RCC 7860 (cell line): ENCODE data around the gene CFAP53.
A peak's percentile ranks its signal among the peaks of the same experiment; 100 is the strongest.

Experiments
- DNase-seq: peaks from one replicate; pipeline ENCODE4 v3.0.0-alpha.2; 2015; ENCODE audit warnings: low spot score
- FAIRE-seq: peaks from 2 replicates; lab custom pipeline; 2012; peaks lifted over from hg19 to GRCh38; lab: Jason Lieb, UNC

The CFAP53 gene

DNA sequence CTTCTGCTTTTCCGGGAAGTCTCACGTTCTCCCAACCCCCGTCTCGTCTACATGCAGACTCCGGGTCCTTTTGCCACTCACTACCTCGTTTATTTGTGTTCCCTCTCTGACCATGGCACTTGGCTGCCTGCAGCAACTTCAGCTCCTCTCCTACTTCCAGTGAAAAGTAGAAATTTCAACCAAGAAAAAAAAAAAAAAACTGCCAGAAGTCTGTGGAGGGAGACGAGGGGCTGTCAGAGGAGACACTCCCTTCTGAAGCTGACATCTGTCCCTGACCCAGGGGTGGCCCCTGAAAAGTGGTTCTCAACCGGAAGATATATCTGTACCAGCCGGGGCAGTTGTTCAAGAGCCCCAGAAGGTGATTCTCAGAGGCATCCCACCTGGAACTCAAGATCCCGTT lies 70.6 kb downstream of the CFAP53 start:
- FAIRE-seq (no peak), DNase-seq (no peak)

DNA sequence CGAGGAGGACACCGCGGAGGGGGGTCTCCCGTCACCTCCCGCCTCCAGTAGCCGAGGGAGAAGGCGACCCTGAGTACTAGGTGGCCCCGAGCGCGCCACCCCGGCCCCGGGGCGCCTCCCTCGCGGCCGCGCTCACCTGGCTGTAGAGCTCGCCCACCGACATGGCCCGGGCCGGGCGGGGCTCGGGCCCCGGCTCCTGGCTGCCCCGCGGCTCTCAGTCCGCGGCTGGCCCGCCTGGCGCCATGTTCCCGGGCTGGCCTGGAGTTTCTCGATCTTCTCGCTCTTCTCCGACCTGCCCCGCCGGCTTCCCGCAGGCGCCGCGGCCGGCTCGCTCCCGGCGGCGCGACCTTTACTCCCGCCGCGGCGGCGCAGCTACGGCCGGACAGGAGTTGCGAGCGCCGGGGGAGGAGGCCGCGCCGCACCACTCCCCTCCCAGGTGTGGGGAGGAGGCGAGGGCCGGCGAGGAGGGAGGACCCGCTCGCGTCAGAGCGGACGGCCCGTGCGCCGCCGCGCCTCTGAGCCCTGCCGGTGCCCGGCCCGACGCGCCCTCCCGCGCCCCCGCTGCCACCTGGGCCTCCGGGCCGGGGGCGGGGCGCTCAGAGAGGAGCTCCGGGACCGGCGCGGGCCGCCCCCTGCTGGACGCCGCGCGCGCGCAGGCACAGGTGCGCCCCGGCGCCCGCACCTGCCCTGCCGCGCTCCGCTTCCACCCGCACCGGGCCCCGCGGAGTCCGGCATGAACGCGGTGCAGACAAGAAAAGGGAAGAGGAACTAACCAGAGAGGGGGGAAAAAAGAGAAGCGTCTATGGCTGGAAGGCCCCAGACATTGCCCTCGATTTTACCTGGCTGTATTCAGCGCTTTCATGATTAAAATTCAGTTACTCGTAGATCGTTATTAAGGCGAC lies 71.4 kb downstream of the CFAP53 start, which contains the start of gene MYO5B:
Gene MYO5B (minus strand): TSS at position 517 of the 902 bp plus-strand sequence. CDS start 354 bp downstream, at position 163.
- DNase-seq = no peak
- FAIRE-seq = no peak

DNA sequence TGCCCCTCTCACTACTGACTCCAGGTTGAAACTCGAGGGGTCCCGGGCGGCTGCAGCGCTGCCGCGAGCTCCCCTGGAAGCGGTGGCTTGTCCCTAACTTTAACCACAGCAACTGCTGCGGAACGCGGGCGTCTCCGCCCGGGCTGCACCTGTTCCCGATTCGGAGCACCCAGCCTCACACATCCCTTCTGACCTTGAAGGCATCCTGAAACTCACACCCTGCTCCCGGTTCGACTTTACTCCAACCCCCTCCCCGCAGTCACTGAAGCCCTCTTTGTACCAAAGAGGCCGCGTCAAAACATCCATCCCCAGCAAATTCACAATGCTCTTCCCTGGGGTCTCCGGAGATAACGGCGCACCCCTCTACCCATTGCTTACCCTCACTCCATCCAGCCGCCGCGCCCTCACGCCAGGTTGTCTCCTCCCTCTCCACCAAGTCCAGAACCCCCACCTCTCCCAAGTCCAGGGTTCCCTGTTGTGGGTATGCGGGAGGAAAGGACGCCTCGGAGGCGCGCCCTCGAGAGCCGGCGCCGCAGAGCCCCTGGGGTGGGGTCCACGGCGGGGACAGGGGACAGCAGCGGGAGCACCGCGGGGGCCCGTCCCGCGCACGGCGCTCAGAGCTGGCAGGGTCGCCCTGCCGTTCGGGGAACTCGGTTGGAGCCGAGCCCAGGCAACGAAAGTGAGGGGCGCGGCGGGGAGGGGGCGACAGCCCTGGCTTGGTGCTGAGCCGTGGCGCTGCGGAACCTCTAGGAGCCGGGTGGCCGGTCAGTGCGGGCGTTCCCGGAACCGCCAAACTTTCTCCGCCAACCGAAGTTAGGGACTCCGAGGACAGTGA lies 72.3 kb downstream of the CFAP53 start:
- DNase-seq (no peak), FAIRE-seq (no peak)

DNA sequence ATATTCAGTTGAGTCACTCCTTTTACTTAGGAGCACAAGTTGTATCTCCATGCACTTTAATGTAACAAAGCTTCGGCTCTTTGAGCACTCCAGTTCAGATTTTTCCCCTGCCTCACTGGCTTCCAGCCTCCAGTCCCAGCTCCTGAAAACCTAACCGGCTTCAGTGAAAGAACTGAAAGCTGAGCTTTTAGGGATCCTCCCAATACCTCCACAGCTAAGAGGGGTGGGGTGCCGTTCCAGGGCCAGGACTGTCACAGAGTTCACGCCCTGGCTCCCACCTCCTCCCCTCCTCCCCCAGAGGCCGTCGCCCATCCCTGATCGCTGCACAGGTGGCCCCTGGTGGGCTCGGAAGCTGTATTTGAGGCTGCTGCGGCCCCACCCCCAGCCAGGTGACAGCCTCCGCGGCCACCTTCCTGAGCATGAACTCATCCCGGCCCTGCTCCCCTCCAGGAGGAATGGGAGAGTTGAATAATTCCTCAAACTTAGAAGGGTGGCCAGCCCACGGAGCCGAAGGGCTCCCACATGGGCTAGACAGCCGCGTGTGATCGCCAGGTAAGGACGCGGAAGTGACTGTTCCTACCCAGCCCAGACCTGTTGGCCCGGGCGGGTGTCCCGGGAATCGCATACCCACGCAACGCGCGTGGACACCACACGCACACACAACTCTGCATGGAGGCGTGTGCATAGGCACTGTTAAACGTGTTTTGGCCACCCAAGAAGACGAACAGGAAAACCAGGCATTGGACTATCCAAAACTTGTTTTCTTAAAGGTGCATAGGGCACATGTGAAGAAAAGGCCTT lies 73.1 kb downstream of the CFAP53 start:
- FAIRE-seq (no peak), DNase-seq (no peak)

DNA sequence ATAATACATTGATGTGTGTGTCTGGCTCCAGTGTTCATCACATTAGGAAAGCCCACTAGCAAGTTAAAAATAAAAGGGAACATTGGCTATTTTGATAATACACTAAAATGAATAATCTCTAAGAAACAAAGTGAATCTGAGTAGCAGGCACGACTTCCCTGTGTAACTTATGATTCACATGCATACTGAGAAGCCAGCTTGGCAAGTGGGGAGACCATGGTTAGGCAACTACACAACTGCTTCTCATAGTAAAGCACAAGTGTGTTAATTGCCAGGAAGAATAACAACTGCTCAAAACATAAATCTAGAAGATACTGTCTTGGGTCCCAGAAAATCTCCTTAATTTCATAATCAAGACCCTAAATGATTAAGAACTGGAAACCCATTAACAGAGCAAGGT lies 75.4 kb downstream of the CFAP53 start:
- DNase-seq = no peak
- no peak for FAIRE-seq

DNA sequence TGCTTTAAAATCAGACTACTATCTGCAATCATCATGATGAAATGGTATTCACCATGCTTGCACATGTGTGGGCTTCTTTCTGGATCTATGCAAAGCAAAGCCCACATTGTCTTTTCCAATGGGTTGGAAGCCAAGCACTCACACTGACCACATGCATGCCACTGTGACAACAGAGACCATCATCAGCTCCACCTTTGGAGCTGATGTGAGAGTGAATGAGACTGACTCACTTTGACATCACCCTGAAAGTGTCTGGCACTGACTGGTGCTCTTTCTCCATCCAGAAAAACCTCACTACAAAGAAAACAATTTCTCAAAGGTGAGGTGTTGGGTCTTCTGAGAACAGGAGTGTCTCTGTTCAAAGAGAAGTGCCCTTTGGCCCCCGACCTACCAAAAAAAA lies 76.1 kb downstream of the CFAP53 start:
- no peak for FAIRE-seq

DNA sequence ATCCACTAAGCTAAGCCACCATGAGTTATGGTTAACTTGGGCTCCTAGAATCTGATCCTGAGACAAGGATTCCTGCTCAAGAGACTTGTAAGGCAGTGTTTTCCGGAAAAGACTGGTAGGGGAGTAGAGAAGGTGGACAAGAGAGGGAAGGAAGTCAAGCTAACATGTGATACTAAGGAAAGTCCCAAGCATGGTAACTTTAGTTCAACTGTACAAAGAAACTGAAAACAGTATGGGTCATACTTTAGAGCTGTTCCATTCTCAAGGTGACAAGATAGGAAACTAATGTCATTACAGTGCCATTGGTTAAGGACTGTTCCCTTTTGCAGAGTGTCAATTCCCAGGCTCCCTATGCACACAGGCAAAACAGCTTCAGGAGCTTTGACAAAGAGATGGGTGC lies 77.1 kb downstream of the CFAP53 start:
- DNase-seq (no peak), FAIRE-seq (no peak)

More for the DNA sequence above, 76.1 kb downstream of the CFAP53 start:
- DNase-seq = no peak

DNA sequence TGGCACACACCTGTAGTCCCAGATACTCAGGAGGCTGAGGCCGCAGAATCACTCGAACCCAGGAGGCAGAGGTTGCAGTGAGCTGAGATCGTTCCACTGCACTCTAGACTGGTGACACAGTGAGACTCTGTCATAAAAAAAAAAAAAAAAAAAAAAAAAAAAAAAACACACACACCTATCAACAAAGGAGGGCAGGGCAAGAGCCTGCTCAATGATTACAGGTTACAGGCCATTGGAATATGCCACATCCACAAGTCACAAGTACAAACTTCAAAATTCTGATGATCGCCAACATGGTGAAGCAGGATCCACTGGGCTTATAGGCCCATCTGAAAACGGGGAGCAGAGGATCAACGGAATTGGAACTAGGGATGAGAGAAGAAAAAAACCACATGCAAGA lies 77.6 kb downstream of the CFAP53 start:
- FAIRE-seq = no peak
- DNase-seq = no peak

- FAIRE-seq (no peak), DNase-seq (no peak)
Measured at GRCh38 chr18:50187659-50188058, 78.6 kb downstream of the CFAP53 start.

DNA sequence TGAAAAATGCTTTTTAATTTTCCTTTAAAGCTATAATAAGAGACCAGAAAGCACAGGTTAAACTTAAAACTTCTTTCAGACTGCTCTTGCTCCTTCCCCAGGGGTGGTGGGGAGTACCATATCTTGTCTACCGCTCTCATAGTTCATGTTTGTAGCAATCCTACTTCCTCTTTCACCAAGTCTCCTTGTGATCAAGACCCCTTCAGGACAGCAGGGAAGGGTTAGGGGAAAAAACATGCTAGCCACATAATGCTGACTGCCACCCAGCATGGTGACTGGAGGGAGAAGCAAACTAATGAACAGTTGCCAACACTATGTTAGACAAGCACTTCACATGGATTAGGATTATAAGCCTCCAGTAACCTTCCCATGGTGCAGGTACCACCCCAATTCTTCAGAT lies 79.9 kb downstream of the CFAP53 start:
- FAIRE-seq (no peak), DNase-seq (no peak)

DNA sequence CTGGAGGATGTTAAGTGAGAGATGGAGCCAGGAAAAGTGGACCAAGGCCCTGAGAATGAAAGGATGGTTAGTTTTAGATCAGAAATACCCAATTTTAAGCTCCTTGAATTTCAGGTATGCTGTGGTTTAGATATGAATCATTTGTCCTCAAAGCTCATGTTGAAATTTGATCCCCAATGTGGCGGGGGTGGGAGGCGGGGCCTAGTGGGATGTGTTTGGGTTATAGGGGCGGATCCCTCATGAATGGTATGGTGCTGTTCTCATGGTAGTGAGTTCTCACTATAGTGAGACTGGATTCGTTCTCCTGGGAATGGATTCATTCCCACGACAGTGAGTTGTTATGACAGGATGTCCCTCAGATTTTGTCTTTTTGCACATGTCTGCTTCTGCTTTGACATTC lies 82.7 kb downstream of the CFAP53 start:
- FAIRE-seq = no peak
- peak; percentile 17 for DNase-seq

GRCh38 chr18:50182511-50182910 lies 83.8 kb downstream of the CFAP53 start:
- no peak for FAIRE-seq
- DNase-seq = no peak

DNA sequence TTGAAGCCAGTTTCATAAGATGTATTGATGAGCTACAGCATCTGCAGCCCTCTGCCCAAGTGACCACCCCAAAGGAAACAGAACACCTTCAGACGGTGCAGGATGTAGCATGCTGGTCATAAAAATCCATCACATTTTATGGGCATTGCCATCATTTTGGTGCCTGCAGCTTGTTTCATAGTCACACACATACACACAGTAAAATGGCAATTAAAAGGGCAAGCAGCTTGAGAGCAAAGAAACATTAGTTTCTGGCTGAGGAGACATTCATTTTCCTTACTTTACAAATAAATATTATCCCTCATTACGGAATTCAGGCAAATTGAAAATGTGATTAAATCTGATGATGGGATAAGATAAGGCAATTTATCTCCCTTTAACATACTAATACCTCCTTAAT lies 84.7 kb downstream of the CFAP53 start:
- FAIRE-seq = no peak
- no peak for DNase-seq

DNA sequence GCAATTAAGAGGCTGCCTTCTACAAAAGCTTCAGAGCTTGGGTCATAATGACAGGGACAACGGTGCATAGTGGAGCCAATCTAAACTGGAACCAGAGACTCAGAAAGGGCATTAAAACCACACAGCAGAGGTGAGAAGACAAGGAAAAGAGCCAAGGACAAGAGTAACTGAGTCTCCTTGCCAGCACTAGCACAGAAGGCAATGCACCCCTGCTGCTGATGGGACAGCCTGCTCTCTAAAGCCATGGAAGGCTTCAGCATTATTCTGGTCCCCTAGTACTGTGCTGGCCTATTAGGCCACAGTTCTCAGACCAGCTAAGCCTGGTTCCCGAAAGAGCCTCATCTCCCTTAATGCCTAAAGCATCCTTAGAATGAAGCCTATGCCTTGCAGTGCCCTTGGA lies 86.8 kb downstream of the CFAP53 start:
- FAIRE-seq = no peak
- no peak for DNase-seq

DNA sequence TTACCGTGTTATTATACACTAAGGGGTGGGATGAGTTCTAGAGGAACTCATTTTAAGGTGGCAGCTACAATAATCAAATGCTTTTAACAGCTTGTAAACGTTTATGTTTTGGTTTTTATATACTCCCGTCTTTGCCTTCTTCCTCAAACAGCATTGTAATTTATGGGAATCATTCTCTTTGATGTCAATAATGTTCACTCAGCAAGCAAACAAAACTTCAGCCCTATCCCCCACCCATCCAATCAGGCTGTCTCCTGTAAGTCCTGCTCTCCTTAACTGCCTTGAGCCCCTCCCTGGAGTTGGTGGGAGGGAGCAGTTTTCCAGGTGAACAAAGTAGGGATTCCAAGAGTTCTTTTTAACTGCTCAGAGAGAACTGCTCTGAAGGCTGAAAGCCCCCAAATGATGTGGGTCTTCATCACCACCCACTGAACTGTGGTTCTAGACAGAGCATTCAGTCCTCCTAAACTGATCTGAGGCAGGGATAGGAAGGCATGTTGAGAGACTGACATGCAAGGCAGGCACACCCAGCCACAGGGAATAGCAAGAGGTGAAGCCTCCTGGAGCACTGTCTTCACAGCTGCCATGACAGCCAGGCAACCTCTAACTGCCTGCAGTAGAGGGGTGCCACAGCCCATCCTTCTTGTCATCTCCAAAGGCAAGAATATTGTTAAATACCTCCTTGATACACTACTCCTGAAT lies 88.9 kb downstream of the CFAP53 start:
- DNase-seq = no peak
- FAIRE-seq = no peak
